A549 (cell line): ENCODE data around the gene BANF2.

Experiments used
- CBX8 ChIP-seq: fragments of 200-600 bp; sonication (generic); IDR thresholded peaks from 2 replicates; pipeline ENCODE4 v1.6.1; 2016
- CHD2 ChIP-seq: fragments of 150-350 bp; IDR thresholded peaks from 2 replicates; pipeline ENCODE4 v1.6.1; 2014; ENCODE audit warnings: low read length; ENCODE audit not compliant: partially characterized antibody
- EHF ChIP-seq: fragments of 250-450 bp; sonication (Bioruptor Pico); IDR thresholded peaks from 2 replicates; pipeline ENCODE4 v1.5.0; 2020; ENCODE audit warnings: mild to moderate bottlenecking
- EP300 ChIP-seq, 2 experiments: fragments of >200 bp; sonication (Bioruptor Twin); formaldehyde crosslinking; IDR thresholded peaks; 2 replicates in 1 of 2; 3 replicates in 1 of 2; pipeline ENCODE4 v1.6.1; 2016 to 2017
- ESRRA ChIP-seq: fragments of 150-350 bp; IDR thresholded peaks from 2 replicates; pipeline ENCODE4 v1.6.1; 2014; ENCODE audit warnings: mild to moderate bottlenecking, low read length, borderline replicate concordance
- HDAC2 ChIP-seq: fragments of 200-600 bp; sonication (generic); IDR thresholded peaks from 2 replicates; pipeline ENCODE4 v1.6.1; 2016
- JUN ChIP-seq, 2 experiments: fragments of >200 bp; sonication (Bioruptor Twin); formaldehyde crosslinking; IDR thresholded peaks; 2 replicates in 1 of 2; 3 replicates in 1 of 2; pipeline ENCODE4 v1.6.1; 2016 to 2017
- KDM1A ChIP-seq: fragments of 200-600 bp; sonication (generic); IDR thresholded peaks from 2 replicates; pipeline ENCODE4 v1.6.1; 2016; ENCODE audit warnings: low read depth, mild to moderate bottlenecking
- KDM5A ChIP-seq: fragments of 200-600 bp; sonication (generic); IDR thresholded peaks from 2 replicates; pipeline ENCODE4 v1.6.1; 2016; ENCODE audit warnings: antibody characterized with exemption, mild to moderate bottlenecking
- POLR2A ChIP-seq: IDR thresholded peaks from 2 replicates; pipeline ENCODE4 v1.6.1; 2012; ENCODE audit warnings: mild to moderate bottlenecking, low read length
- RAD21 ChIP-seq, 2 experiments: fragments of >200 bp in 1 of 2; sonication (Bioruptor Twin) in 1 of 2; formaldehyde crosslinking in 1 of 2; IDR thresholded peaks in 1 of 2; conservative IDR thresholded peaks in 1 of 2; 2 replicates in 1 of 2; 3 replicates in 1 of 2; pipeline ENCODE4 v1.6.1; 2012 to 2018; ENCODE audit warnings: inconsistent platforms in 1 of 2
- TF ChIP-seq, protein P1 (sequence below): fragments of >200 bp; sonication (Bioruptor Twin); formaldehyde crosslinking; IDR thresholded peaks from 3 replicates; pipeline ENCODE4 v1.5.1; 2016

DNA sequence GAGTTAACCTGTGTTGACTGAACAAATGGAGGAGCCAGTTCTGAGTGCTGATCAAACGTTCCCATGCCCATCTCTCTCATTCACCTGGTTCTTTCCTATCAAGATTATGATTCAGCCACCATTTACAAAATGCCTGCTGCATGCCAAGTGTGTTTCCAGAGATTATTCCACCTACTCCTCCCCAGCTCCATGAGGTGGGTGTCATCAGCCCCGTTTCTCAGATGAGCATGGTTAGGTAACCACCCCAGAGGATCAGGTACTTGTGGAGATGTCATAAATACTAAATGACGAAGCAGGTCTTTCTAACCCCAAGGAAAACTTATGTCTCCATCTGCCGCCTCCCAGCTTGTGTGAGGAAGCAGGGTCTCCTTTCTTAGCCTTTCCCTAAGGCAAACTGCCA, 2.1 kb downstream of the BANF2 start:
- no peak for TF ChIP-seq KDM5A
- TF ChIP-seq, protein P1, sequence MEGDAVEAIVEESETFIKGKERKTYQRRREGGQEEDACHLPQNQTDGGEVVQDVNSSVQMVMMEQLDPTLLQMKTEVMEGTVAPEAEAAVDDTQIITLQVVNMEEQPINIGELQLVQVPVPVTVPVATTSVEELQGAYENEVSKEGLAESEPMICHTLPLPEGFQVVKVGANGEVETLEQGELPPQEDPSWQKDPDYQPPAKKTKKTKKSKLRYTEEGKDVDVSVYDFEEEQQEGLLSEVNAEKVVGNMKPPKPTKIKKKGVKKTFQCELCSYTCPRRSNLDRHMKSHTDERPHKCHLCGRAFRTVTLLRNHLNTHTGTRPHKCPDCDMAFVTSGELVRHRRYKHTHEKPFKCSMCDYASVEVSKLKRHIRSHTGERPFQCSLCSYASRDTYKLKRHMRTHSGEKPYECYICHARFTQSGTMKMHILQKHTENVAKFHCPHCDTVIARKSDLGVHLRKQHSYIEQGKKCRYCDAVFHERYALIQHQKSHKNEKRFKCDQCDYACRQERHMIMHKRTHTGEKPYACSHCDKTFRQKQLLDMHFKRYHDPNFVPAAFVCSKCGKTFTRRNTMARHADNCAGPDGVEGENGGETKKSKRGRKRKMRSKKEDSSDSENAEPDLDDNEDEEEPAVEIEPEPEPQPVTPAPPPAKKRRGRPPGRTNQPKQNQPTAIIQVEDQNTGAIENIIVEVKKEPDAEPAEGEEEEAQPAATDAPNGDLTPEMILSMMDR: no peak
- no peak for TF ChIP-seq HDAC2
- TF ChIP-seq EHF (CRISPR knock-in tag): no peak
- no peak for TF ChIP-seq EP300 (IDR thresholded peaks at IDR 0.05)
- TF ChIP-seq RAD21 (conservative IDR thresholded peaks at IDR 0.05 in 1 of 2, IDR thresholded peaks at IDR 0.05 in 1 of 2): no peak
- TF ChIP-seq ESRRA: no peak
- no peak for TF ChIP-seq POLR2A
- TF ChIP-seq CHD2: no peak
- TF ChIP-seq JUN (IDR thresholded peaks at IDR 0.05): no peak
- no peak for TF ChIP-seq CBX8
- no peak for TF ChIP-seq KDM1A
